K562 (cell line): Measurements from ENCODE around the gene PARD3. TPM values are rescaled to one million over a fixed set of nuclear protein-coding genes. Genes with fewer than 3 reads are reported as not detected.

Experiments used
- ATAC-seq: fragments of 200-7000 bp; cut with Tn5 transposase; 3 replicates; pipeline ENCODE4 v1.9.1; 2020; ENCODE audit warnings: moderate library complexity
- BruUV-seq: library from RNA; stranded (reverse); fragments of 400-500 nt; replicated peaks from 2 replicates; lab custom pipeline; 2021; lab: Mats Ljungman, UMichigan
- CTCF ChIA-PET: fragments of 300-600 bp; formaldehyde crosslinking; extraction: SDS; loops from one replicate; lab custom pipeline; 2021; ENCODE audit warnings: low intra/inter-chr PET ratio; lab: Yijun Ruan, JAX
- POLR2A ChIA-PET: fragments of 300-600, 350-650 bp; sonication (Branson Sonifier 250); formaldehyde crosslinking; extraction: SDS; loops from one replicate; lab custom pipeline; 2021; ENCODE audit warnings: antibody characterized with exemption, inconsistent platforms; lab: Yijun Ruan, JAX
- DNase-seq, 4 experiments: peaks; one replicate each; pipeline versions ENCODE4 v3.0.0 to v3.0.0-alpha.2; 2011 to 2018; ENCODE audit warnings: low spot score in 3 of 4, mixed read lengths in 3 of 4; ENCODE audit errors: extremely low read depth in 1 of 4
- FAIRE-seq: peaks from 2 replicates; lab custom pipeline; 2011; peaks lifted over from hg19 to GRCh38; lab: Jason Lieb, UNC
- H2AFZ ChIP-seq: 2 replicates; pipeline ENCODE4 v1.6.0; 2011; ENCODE audit warnings: low read depth, low read length, control low read depth, inconsistent platforms
- H3K27ac ChIP-seq: fragments of 200-600 bp; 3 replicates; pipeline ENCODE4 v1.8.0; 2011; ENCODE audit warnings: low read depth, mild to moderate bottlenecking, control low read depth, inconsistent platforms, low read length, moderate library complexity, mixed read lengths; ENCODE audit errors: extremely low read depth
- H3K27me3 ChIP-seq, 2 experiments: fragments of 300-600 bp in 1 of 2; 2 replicates in 1 of 2; 3 replicates in 1 of 2; pipeline versions ENCODE4 v1.6.0 to v1.8.0; 2011; ENCODE audit warnings: inconsistent platforms in 2 of 2, low read length in 2 of 2, mild to moderate bottlenecking in 1 of 2, mixed read lengths in 1 of 2, moderate library complexity in 1 of 2; ENCODE audit not compliant: control insufficient read depth in 2 of 2, insufficient read depth in 2 of 2
- H3K36me3 ChIP-seq: fragments of 300-600 bp; 3 replicates; pipeline ENCODE4 v1.8.0; 2011; ENCODE audit warnings: mild to moderate bottlenecking, low read length, inconsistent platforms; ENCODE audit not compliant: control insufficient read depth, insufficient read depth
- H3K4me1 ChIP-seq, 2 experiments: fragments of 200-600 bp in 1 of 2; replicated peaks in 1 of 2; 2 replicates in 1 of 2; 3 replicates in 1 of 2; pipeline versions ENCODE4 v1.5.1 to v1.8.0; 2011; ENCODE audit warnings: inconsistent platforms in 2 of 2, low read length in 2 of 2, mild to moderate bottlenecking in 1 of 2, mixed read lengths in 1 of 2, moderate library complexity in 1 of 2; ENCODE audit not compliant: control insufficient read depth in 2 of 2, insufficient read depth in 2 of 2
- H3K4me2 ChIP-seq: 2 replicates; pipeline ENCODE4 v1.6.1; 2011; ENCODE audit warnings: low read length, control low read depth, inconsistent platforms, mixed read lengths; ENCODE audit not compliant: insufficient read depth
- H3K4me3 ChIP-seq: fragments of 200-600 bp; sonication (generic), shearing (Covaris generic); 2 replicates; pipeline ENCODE4 v1.5.1; 2016; ENCODE audit warnings: control low read depth, inconsistent platforms
- H3K79me2 ChIP-seq: fragments of 200-600 bp; 3 replicates; pipeline ENCODE4 v1.8.0; 2011; ENCODE audit warnings: low read length, inconsistent platforms; ENCODE audit not compliant: control insufficient read depth, insufficient read depth
- H3K9ac ChIP-seq, 2 experiments: 2 replicates each; pipeline versions ENCODE4 v1.6.0 to v1.6.1; 2011; ENCODE audit warnings: low read depth in 2 of 2, low read length in 2 of 2, control low read depth in 1 of 2, inconsistent platforms in 1 of 2, mild to moderate bottlenecking in 1 of 2, mixed read lengths in 1 of 2; ENCODE audit not compliant: insufficient read depth in 1 of 2
- H3K9me1 ChIP-seq: one replicate; pipeline ENCODE4 v1.6.0; 2011; ENCODE audit warnings: inconsistent platforms, mild to moderate bottlenecking, low read length, moderate library complexity; ENCODE audit not compliant: control insufficient read depth, insufficient read depth
- H3K9me3 ChIP-seq: replicated peaks from 2 replicates; pipeline ENCODE4 v1.5.1; 2011; ENCODE audit warnings: low read depth, low read length, inconsistent platforms; ENCODE audit not compliant: control insufficient read depth, insufficient read depth
- H4K20me1 ChIP-seq: replicated peaks from 2 replicates; pipeline ENCODE4 v1.6.1; 2011; ENCODE audit warnings: low read length, inconsistent platforms, mixed read lengths; ENCODE audit not compliant: control insufficient read depth, insufficient read depth
- C11orf30 ChIP-seq: fragments of 450-650 bp; IDR thresholded peaks from 2 replicates; pipeline ENCODE4 v1.6.1; 2016; ENCODE audit warnings: low read depth, mild to moderate bottlenecking
- ESRRB ChIP-seq: fragments of 250-450 bp; sonication (Bioruptor Pico); IDR thresholded peaks from 2 replicates; pipeline ENCODE4 v1.5.0; 2020; ENCODE audit warnings: mild to moderate bottlenecking, moderate library complexity, borderline replicate concordance
- GABPA ChIP-seq: fragments of 200-800 bp; sonication (Bioruptor generic); conservative IDR thresholded peaks from 2 replicates; pipeline ENCODE4 v1.6.1; 2016; ENCODE audit warnings: low read depth, missing genetic modification characterization, missing compliant biosample characterization
- L3MBTL2 ChIP-seq: fragments of 450-650 bp; IDR thresholded peaks from 2 replicates; pipeline ENCODE4 v1.6.1; 2016; ENCODE audit warnings: mild to moderate bottlenecking, moderate library complexity
- MAX ChIP-seq: sonication (generic); formaldehyde crosslinking; IDR thresholded peaks from 2 replicates; pipeline ENCODE4 v1.9.0; 2022; ENCODE audit warnings: mild to moderate bottlenecking, missing genetic modification reagents
- SMAD4 ChIP-seq: fragments of 250-450 bp; sonication (Bioruptor Pico); conservative IDR thresholded peaks from 2 replicates; pipeline ENCODE4 v1.8.0; 2021; ENCODE audit warnings: inconsistent platforms, mild to moderate bottlenecking, moderate library complexity
- SRSF9 ChIP-seq: fragments of 200-400 bp; formaldehyde crosslinking; IDR thresholded peaks from 2 replicates; pipeline ENCODE4 v1.6.1; 2017; ENCODE audit warnings: low read depth, low read length, borderline replicate concordance
- ZNF316 ChIP-seq: fragments of 450-650 bp; IDR thresholded peaks from 2 replicates; pipeline ENCODE4 v1.6.1; 2016
- WGBS: fragments of 100-300 bp; shearing (Covaris generic); methylation state at CpG from one replicate; pipeline ENCODE4 v1.1.6; 2016; ENCODE audit warnings: low coverage, mixed read lengths; ENCODE audit not compliant: insufficient coverage; ENCODE audit errors: missing lambda C conversion rate; 5-methylcytosine and 5-hydroxymethylcytosine counted together
- in situ Hi-C: fragments of 300-500 bp; cut with MboI; formaldehyde crosslinking; loops from 4 replicates; pipeline ENCODE4 v1.15.0; 2018; ENCODE audit warnings: inconsistent platforms, mixed read lengths
- intact Hi-C: fragments of 100-400 bp; cut with micrococcal nuclease; formaldehyde crosslinking; loops from 2 replicates; pipeline ENCODE4 v1.14.2; 2022
- polyA plus RNA-seq, 8 experiments: library from polyadenylated mRNA; depleted of rRNA in 4 of 8; stranded (reverse) in 5 of 8; unstranded in 3 of 8; fragments of >200 nt; fragmentation: Nextera tagmentation in 2 of 8; fragmentation: Illumina TruSeq in 1 of 8; extraction: Ambion mirVana in 2 of 8; extraction: Trizol in 1 of 8; gene quantifications; 2 replicates each; pipeline versions ENCODE4 v1.2.1 to v1.2.3, GENCODE V29; 2011 to 2014; ENCODE audit warnings: inconsistent platforms in 1 of 8, missing spikeins in 1 of 8
- total RNA-seq, 7 experiments: library from RNA; depleted of rRNA in 6 of 7; stranded (reverse); fragments of >200 nt in 6 of 7; fragmentation: Illumina TruSeq in 2 of 7; extraction: Trizol in 2 of 7; gene quantifications; 2 replicates each; pipeline versions ENCODE4 v1.2.1 to v1.2.3, GENCODE V29; 2011 to 2021; ENCODE audit warnings: low replicate concordance in 1 of 7
- TF ChIP-seq, protein P1 (sequence below): IDR thresholded peaks from 3 replicates; pipeline ENCODE4 v1.6.1; 2011; ENCODE audit warnings: borderline replicate concordance, mild to moderate bottlenecking; ENCODE audit not compliant: insufficient read length, insufficient read depth
- TF ChIP-seq, protein P2 (sequence below): sonication (generic); formaldehyde crosslinking; IDR thresholded peaks from 2 replicates; pipeline ENCODE4 v1.8.0; 2022; ENCODE audit warnings: mild to moderate bottlenecking, missing genetic modification reagents

The PARD3 gene
- total and polyA plus RNA-seq, 9 of the 15 experiments (the other 6 are each of a cell fraction or from before 2014, with no cell fraction given): 2.7 to 11.7 (median 7.7) TPM

GRCh38 chr10:34423673-34424625, 391.1 kb downstream of the PARD3 start:
- Histone ChIP-seq H3K9me3 (no peaks in the 10 kb centered on the region), H3K4me3 (no peak overlapping the region), H2AFZ (no peak overlapping the region), H3K27ac (no peak overlapping the region), H3K9ac (no peak overlapping the region), H3K36me3 (no peaks in the 10 kb centered on the region), H3K4me2 (no peak overlapping the region), H4K20me1 (no peaks in the 10 kb centered on the region), H3K27me3 (no peaks in the 10 kb centered on the region), H3K79me2 (no peaks in the 10 kb centered on the region), H3K9me1 (no peaks in the 10 kb centered on the region), H3K4me1 (no peaks in the 10 kb centered on the region)
- TF ChIP-seq SRSF9 (no peak), SMAD4 (CRISPR knock-in tag) (no peak), GABPA (tag) (no peak), L3MBTL2 (no peak), C11orf30 (0 out of 2 replicates have a peak, but pooled peaks have one; percentile 17), MAX (CRISPR knock-in tag) (no peak), ZNF316 (peak; percentile 55; the same call in 1 of the 2 replicates), ESRRB (no peak)
- TF ChIP-seq, protein P1, sequence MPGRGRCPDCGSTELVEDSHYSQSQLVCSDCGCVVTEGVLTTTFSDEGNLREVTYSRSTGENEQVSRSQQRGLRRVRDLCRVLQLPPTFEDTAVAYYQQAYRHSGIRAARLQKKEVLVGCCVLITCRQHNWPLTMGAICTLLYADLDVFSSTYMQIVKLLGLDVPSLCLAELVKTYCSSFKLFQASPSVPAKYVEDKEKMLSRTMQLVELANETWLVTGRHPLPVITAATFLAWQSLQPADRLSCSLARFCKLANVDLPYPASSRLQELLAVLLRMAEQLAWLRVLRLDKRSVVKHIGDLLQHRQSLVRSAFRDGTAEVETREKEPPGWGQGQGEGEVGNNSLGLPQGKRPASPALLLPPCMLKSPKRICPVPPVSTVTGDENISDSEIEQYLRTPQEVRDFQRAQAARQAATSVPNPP: no peak
- TF ChIP-seq, protein P2, sequence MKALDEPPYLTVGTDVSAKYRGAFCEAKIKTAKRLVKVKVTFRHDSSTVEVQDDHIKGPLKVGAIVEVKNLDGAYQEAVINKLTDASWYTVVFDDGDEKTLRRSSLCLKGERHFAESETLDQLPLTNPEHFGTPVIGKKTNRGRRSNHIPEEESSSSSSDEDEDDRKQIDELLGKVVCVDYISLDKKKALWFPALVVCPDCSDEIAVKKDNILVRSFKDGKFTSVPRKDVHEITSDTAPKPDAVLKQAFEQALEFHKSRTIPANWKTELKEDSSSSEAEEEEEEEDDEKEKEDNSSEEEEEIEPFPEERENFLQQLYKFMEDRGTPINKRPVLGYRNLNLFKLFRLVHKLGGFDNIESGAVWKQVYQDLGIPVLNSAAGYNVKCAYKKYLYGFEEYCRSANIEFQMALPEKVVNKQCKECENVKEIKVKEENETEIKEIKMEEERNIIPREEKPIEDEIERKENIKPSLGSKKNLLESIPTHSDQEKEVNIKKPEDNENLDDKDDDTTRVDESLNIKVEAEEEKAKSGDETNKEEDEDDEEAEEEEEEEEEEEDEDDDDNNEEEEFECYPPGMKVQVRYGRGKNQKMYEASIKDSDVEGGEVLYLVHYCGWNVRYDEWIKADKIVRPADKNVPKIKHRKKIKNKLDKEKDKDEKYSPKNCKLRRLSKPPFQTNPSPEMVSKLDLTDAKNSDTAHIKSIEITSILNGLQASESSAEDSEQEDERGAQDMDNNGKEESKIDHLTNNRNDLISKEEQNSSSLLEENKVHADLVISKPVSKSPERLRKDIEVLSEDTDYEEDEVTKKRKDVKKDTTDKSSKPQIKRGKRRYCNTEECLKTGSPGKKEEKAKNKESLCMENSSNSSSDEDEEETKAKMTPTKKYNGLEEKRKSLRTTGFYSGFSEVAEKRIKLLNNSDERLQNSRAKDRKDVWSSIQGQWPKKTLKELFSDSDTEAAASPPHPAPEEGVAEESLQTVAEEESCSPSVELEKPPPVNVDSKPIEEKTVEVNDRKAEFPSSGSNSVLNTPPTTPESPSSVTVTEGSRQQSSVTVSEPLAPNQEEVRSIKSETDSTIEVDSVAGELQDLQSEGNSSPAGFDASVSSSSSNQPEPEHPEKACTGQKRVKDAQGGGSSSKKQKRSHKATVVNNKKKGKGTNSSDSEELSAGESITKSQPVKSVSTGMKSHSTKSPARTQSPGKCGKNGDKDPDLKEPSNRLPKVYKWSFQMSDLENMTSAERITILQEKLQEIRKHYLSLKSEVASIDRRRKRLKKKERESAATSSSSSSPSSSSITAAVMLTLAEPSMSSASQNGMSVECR: no peak
- WGBS: 13% methylated on average over 5 of the region's 5 CpGs
- no peak for DNase-seq
- intact Hi-C loops (no loop called here), in situ Hi-C loops (no loop called here)
- FAIRE-seq: no peak
- no peak for ATAC-seq
- no TSS peak for BruUV-seq
- CTCF ChIA-PET: no interaction called here
- POLR2A ChIA-PET: no interaction called here
